ENCODE results near the gene EPHA8. TPM values are rescaled to one million over a fixed set of nuclear protein-coding genes. Genes with fewer than 3 reads are reported as not detected.

The EPHA8 gene
- total RNA-seq, 1 donor from 2014 or later: not detected

- no peak for TF ChIP-seq CTCF (IDR thresholded peaks at IDR 0.05)
- Histone ChIP-seq H3K27ac (no peak overlapping the region), H3K4me1 (peaks cover 4% of the 10 kb centered on the region), H3K27me3 (peaks cover 9% of the 10 kb centered on the region), H3K36me3 (no peaks in the 10 kb centered on the region), H3K4me3 (peak overlapping the region; percentile 41), H3K9me3 (no peaks in the 10 kb centered on the region)
- ATAC-seq: no peak
- intact Hi-C loops (cut with DNase I): no loop called here
- peak; percentile 55 for DNase-seq
Observed at GRCh38 chr1:22639286-22639685, 76.0 kb downstream of the EPHA8 start.

GRCh38 chr1:22641247-22641646 lies 78.0 kb downstream of the EPHA8 start:
- Histone ChIP-seq H3K36me3 (no peaks in the 10 kb centered on the region), H3K27me3 (peaks cover 9% of the 10 kb centered on the region), H3K27ac (no peak overlapping the region), H3K4me3 (no peak overlapping the region), H3K9me3 (no peaks in the 10 kb centered on the region), H3K4me1 (peaks cover 4% of the 10 kb centered on the region)
- intact Hi-C loops (cut with DNase I): loop anchor here (2.0 kb wide), 1 partner anchor 220 kb away; no protein-coding TSS in a partner anchor
- TF ChIP-seq CTCF (IDR thresholded peaks at IDR 0.05): no peak
- DNase-seq (no peak), ATAC-seq (no peak)

GRCh38 chr1:22641906-22642636 lies 78.8 kb downstream of the EPHA8 start:
- peak; percentile 80 for ATAC-seq
- intact Hi-C loops (cut with DNase I): loop anchor here (2.0 kb wide), 1 partner anchor 221 kb away; no protein-coding TSS in a partner anchor
- peak; percentile 94 for TF ChIP-seq CTCF (IDR thresholded peaks at IDR 0.05)
- Histone ChIP-seq H3K27ac (no peak overlapping the region), H3K4me1 (peaks cover 4% of the 10 kb centered on the region), H3K9me3 (no peaks in the 10 kb centered on the region), H3K4me3 (no peak overlapping the region), H3K27me3 (peaks cover 9% of the 10 kb centered on the region), H3K36me3 (no peaks in the 10 kb centered on the region)
- DNase-seq: peak; percentile 93

GRCh38 chr1:22643381-22643780 lies 80.1 kb downstream of the EPHA8 start, which contains the start of gene C1QC:
Gene C1QC (plus strand): TSS chr1:22643633. CDS start chr1:22644024, 391 bp downstream.
- H3K9me3 ChIP-seq: no peaks in the 10 kb centered on the region
- DNase-seq (peak; percentile 67), ATAC-seq (peak; percentile 53)
- peaks cover 4% of the 10 kb centered on the region for H3K4me1 ChIP-seq
- peak within 1 kb of the TSS; percentile 24 for H3K27ac ChIP-seq
- no peaks in the 10 kb centered on the region for H3K36me3 ChIP-seq
- H3K4me3 ChIP-seq: peak within 1 kb of the TSS; percentile 34
- TF ChIP-seq CTCF (IDR thresholded peaks at IDR 0.05): no peak
- peaks cover 9% of the 10 kb centered on the region for H3K27me3 ChIP-seq
- intact Hi-C loops (cut with DNase I): no loop called here

- peaks cover 4% of the 10 kb centered on the region for H3K4me1 ChIP-seq
- H3K27me3 ChIP-seq: peaks cover 9% of the 10 kb centered on the region
- intact Hi-C loops (cut with DNase I): no loop called here
- DNase-seq: no peak
- TF ChIP-seq CTCF (IDR thresholded peaks at IDR 0.05): no peak
- no peaks in the 10 kb centered on the region for H3K36me3 ChIP-seq
- H3K27ac ChIP-seq: peak overlapping the region; percentile 24
- peak overlapping the region; percentile 34 for H3K4me3 ChIP-seq
- no peaks in the 10 kb centered on the region for H3K9me3 ChIP-seq
- no peak for ATAC-seq
Observed at GRCh38 chr1:22643928-22644327, 80.6 kb downstream of the EPHA8 start.

Measured in upper lobe of right lung (tissue), 1 donor.